Brain microvascular endothelial cell (primary cell): ENCODE data around the gene CCIN.

Experiments
- DNase-seq: peaks from one replicate; pipeline ENCODE4 v3.0.0-alpha.2; 2020
- H3K27ac ChIP-seq: fragments of 250-450 bp; sonication (Bioruptor Pico); 2 replicates; pipeline ENCODE4 v1.5.1; 2020; ENCODE audit warnings: mild to moderate bottlenecking, moderate library complexity
- H3K27me3 ChIP-seq: fragments of 250-450 bp; sonication (Bioruptor Pico); replicated peaks from 2 replicates; pipeline ENCODE4 v1.5.1; 2020; ENCODE audit warnings: mild to moderate bottlenecking
- H3K36me3 ChIP-seq: fragments of 250-450 bp; sonication (Bioruptor Pico); replicated peaks from 2 replicates; pipeline ENCODE4 v1.5.1; 2020; ENCODE audit warnings: mild to moderate bottlenecking
- H3K4me3 ChIP-seq: 2 replicates; pipeline ENCODE4 v1.5.1; 2011; ENCODE audit warnings: low read depth, mild to moderate bottlenecking, control low read depth, low read length, moderate library complexity
- in situ Hi-C: cut with HindIII; loops from 2 replicates; pipeline ENCODE4 v1.10.0; 2017; ENCODE audit warnings: low sequenced_read_pairs, low pct_ligation_motif_present
- TF ChIP-seq, protein P1 (sequence below): IDR thresholded peaks from 2 replicates; pipeline ENCODE4 v1.5.1; 2011; ENCODE audit warnings: low read depth, mild to moderate bottlenecking, moderate library complexity, low read length, control low read depth, inconsistent platforms; ENCODE audit errors: missing control alignments

CCIN gene

DNA sequence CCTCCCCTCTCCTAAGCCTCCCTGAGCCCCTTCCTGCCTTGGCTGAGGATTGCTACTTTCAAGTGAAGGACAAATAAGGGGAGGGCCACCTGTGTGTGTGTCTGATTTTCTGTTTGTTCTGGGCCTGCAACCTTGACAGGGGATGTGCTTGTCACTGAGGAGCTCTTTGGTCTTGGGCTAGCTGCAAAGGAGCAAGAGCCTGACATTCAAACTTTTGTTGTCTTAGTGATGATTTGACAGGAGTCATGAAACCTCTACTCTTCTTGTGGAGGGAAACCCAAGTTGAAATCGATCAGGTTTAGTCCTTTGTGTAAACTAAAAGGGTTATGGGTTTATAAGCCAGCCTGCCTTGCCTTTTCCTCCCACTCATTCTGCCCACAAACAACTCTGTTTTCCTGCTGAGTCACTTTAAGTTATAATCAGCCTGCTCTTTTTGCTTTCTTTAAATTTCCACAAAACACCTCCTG lies 38.4 kb downstream of the CCIN start:
- in situ Hi-C loops = no loop called here
- H3K36me3 ChIP-seq = peaks cover 91% of the 10 kb centered on the region
- TF ChIP-seq, protein P1, sequence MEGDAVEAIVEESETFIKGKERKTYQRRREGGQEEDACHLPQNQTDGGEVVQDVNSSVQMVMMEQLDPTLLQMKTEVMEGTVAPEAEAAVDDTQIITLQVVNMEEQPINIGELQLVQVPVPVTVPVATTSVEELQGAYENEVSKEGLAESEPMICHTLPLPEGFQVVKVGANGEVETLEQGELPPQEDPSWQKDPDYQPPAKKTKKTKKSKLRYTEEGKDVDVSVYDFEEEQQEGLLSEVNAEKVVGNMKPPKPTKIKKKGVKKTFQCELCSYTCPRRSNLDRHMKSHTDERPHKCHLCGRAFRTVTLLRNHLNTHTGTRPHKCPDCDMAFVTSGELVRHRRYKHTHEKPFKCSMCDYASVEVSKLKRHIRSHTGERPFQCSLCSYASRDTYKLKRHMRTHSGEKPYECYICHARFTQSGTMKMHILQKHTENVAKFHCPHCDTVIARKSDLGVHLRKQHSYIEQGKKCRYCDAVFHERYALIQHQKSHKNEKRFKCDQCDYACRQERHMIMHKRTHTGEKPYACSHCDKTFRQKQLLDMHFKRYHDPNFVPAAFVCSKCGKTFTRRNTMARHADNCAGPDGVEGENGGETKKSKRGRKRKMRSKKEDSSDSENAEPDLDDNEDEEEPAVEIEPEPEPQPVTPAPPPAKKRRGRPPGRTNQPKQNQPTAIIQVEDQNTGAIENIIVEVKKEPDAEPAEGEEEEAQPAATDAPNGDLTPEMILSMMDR = no peak
- H3K27me3 ChIP-seq = no peaks in the 10 kb centered on the region
- H3K4me3 ChIP-seq = no peak overlapping the region
- no peak for DNase-seq
- peak overlapping the region; percentile 71 for H3K27ac ChIP-seq

DNA sequence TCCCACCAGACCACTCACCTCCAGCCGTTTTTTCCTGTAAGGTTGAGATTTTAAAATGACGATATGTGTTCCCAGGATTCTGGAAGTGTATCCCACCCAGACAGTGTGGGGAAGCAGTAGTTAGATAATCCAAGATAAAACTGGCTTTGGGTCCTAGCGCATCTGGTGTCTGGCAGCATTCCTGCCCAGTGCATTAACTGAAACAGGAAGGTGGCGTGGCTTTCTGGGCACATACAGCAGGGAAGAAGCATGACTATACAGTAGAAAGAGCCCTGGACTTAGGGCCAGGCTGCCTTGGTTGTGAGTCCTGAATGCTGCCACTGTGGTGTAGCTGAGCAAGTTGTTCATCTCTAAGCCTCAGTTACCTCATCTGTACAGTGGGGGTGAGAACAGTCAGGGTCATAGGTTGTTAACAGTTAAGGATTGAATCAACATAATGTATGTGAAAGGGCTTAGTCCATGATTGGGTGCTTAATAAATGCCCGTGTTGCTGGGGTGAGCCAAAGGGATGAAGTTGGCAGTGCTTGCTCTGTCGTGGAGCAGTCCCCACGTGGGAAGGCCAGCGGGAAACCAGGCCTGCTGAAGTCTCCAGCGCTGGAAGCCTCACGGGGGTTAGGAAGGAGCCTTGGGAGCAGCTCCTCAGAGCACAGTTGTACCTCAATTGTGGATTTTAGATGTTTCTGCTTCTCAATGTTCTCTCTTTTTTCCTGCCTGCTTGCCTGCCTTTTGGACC lies 39.5 kb downstream of the CCIN start:
- H3K27me3 ChIP-seq = no peaks in the 10 kb centered on the region
- in situ Hi-C loops = no loop called here
- TF ChIP-seq, protein P1 = no peak
- peaks cover 94% of the 10 kb centered on the region for H3K36me3 ChIP-seq
- H3K4me3 ChIP-seq = no peak overlapping the region
- DNase-seq = no peak
- peak overlapping the region; percentile 71 for H3K27ac ChIP-seq

- H3K27ac ChIP-seq = no peak overlapping the region
- TF ChIP-seq, protein P1 = no peak
- H3K4me3 ChIP-seq = no peak overlapping the region
- DNase-seq = no peak
- peaks cover 81% of the 10 kb centered on the region for H3K36me3 ChIP-seq
- in situ Hi-C loops = no loop called here
- H3K27me3 ChIP-seq = no peaks in the 10 kb centered on the region
Measured at GRCh38 chr9:36210722-36211121, 41.5 kb downstream of the CCIN start.

DNA sequence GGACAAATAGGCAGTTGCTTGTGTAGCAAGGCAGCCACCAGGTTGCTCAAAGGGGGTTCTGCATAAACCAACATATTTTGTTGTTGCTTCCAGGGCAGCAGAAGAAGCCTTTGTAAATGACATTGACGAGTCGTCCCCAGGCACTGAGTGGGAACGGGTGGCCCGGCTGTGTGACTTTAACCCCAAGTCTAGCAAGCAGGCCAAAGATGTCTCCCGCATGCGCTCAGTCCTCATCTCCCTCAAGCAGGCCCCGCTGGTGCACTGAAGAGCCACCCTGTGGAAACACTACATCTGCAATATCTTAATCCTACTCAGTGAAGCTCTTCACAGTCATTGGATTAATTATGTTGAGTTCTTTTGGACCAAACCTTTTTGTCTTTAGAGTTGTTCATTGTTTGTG lies 42.3 kb downstream of the CCIN start:
- Histone ChIP-seq H3K27me3 (no peaks in the 10 kb centered on the region), H3K36me3 (peaks cover 74% of the 10 kb centered on the region), H3K27ac (no peak overlapping the region), H3K4me3 (no peak overlapping the region)
- in situ Hi-C loops = no loop called here
- TF ChIP-seq, protein P1 = no peak
- DNase-seq = no peak

- Histone ChIP-seq H3K4me3 (no peak overlapping the region), H3K27ac (no peak overlapping the region), H3K27me3 (no peaks in the 10 kb centered on the region), H3K36me3 (peaks cover 72% of the 10 kb centered on the region)
- in situ Hi-C loops = no loop called here
- no peak for DNase-seq
- TF ChIP-seq, protein P1 = no peak
Measured at GRCh38 chr9:36213387-36213786, 44.2 kb downstream of the CCIN start.

GRCh38 chr9:36213989-36214388 lies 44.8 kb downstream of the CCIN start:
- Histone ChIP-seq H3K36me3 (peaks cover 72% of the 10 kb centered on the region), H3K27me3 (no peaks in the 10 kb centered on the region), H3K27ac (no peak overlapping the region), H3K4me3 (no peak overlapping the region)
- no peak for DNase-seq
- TF ChIP-seq, protein P1 = no peak
- in situ Hi-C loops = no loop called here
